ENCODE results near the gene CLDN4.

DNA sequence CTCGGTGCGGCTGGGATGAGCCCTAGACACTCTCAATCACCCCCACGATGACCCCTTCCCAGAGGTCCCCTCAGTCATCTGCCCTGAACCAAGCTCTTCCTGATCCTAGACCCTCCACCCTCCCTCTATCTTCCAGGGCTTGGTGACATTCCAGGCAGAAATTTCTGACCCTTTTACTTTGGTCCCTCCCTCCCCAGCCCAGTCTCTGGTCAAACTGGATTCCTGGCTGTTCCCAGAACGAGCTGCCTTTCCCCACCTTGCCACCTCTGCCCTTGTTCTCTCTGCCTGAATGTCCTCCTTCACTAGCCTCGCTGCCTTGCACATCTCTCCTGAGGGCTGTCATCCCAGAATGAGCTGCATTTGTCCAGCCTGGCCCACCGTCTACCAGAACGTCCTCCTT, 1.3 kb upstream of the CLDN4 start:
- TF ChIP-seq, protein P1, sequence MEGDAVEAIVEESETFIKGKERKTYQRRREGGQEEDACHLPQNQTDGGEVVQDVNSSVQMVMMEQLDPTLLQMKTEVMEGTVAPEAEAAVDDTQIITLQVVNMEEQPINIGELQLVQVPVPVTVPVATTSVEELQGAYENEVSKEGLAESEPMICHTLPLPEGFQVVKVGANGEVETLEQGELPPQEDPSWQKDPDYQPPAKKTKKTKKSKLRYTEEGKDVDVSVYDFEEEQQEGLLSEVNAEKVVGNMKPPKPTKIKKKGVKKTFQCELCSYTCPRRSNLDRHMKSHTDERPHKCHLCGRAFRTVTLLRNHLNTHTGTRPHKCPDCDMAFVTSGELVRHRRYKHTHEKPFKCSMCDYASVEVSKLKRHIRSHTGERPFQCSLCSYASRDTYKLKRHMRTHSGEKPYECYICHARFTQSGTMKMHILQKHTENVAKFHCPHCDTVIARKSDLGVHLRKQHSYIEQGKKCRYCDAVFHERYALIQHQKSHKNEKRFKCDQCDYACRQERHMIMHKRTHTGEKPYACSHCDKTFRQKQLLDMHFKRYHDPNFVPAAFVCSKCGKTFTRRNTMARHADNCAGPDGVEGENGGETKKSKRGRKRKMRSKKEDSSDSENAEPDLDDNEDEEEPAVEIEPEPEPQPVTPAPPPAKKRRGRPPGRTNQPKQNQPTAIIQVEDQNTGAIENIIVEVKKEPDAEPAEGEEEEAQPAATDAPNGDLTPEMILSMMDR (conservative IDR thresholded peaks at IDR 0.05; ENCODE audit: low read length): no peak
- TF ChIP-seq EZH2phosphoT487 (IDR thresholded peaks at IDR 0.05; ENCODE audit: borderline replicate concordance): no peak
